NOMO-1 treated with DMSO at 0.1 percent for 48 hours (cell line): ENCODE measurements around the gene BLTP3A.
"Not testable (repeated sequence)": the region's sequence is repeated elsewhere in the genome, so short reads cannot be mapped to it uniquely, and the experiment has no call there.

Source experiments
- DNase-seq: peaks from one replicate; lab custom pipeline; 2025; ENCODE audit not compliant: unreplicated experiment; lab: John Stamatoyannopoulos, UW

BLTP3A gene

GRCh38 chr6:34788111-34788510, 3.8 kb upstream of the BLTP3A start:
- DNase-seq: no peak

DNA sequence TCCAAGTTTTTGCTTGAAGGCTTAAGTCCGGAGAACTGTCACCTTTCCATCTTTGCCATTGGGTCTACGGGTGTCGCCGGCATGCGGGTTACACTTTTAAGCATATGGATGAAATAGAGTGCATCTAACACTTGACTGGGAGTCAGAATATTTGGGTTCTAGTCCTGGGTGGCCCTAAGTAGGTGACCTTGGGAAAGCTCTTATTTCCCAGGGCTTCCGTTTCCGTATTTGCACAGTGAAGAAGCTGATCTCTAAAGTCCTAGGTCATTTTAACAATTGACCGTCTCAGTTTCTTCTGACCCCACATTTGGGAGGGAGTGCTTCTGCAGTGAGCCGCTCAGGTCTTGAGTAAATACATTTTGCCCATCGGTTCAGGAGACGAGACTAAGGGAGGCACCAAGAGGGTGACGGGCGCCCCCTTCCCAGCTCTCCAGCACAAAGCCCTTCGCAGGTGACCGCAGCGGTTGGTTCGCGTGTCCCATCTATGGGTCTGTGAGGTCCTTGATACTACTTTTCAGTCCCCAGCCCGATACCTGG, 651 bp upstream of the BLTP3A start:
- DNase-seq: peak; percentile 46

DNA sequence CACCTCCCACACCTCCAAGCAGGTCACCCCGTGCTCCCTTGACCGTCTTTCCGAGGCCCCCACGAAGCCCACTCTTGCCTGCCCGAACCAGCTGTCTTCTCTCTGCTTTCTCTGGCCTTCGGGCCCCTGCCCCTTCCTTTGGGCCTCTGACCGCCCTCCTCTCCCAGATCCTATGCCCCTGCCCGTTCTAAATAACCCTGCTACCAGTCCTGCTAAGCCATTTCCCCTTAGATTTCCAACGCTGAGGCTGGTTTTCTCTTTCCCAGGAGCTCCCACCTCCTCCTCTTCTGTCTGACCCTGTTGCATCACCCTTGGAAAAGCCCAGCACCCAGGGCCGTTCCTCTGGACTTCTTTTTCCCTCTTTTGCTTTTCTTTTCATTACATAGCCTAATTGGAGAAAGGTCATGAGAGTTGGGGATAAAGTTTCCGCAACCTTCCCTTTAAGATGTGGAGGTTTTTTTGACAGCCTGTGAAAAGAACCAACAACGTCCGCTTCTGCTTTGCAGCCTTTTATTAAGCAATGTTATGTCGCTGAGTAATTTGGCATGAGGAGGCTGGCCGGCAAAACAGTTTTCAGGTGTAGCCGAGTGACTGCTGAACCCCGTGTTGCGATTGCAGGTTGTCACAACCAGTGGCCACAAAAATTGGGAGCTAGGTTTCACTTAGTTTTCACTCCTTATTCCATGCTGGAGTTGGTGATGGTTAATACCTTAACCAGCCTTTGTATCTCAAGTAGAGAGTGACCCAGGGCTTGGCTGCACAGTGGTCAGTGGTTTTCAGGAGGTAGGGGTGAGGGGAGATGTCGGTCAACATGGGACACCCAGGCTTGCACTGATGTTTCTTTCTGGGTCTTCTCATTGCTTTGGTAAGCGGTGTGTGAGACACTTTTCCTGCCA, 970 bp downstream of the BLTP3A start:
- DNase-seq: peak; percentile 86

GRCh38 chr6:34793877-34794276, 2.0 kb downstream of the BLTP3A start:
- no peak for DNase-seq

GRCh38 chr6:34795836-34796425, 4.0 kb downstream of the BLTP3A start:
- DNase-seq: no peak

GRCh38 chr6:34798057-34798456, 6.2 kb downstream of the BLTP3A start:
- DNase-seq: no peak

- no peak for DNase-seq
Observed at GRCh38 chr6:34799547-34799946, 7.7 kb downstream of the BLTP3A start.

GRCh38 chr6:34804543-34804942, 12.7 kb downstream of the BLTP3A start:
- no peak for DNase-seq

DNA sequence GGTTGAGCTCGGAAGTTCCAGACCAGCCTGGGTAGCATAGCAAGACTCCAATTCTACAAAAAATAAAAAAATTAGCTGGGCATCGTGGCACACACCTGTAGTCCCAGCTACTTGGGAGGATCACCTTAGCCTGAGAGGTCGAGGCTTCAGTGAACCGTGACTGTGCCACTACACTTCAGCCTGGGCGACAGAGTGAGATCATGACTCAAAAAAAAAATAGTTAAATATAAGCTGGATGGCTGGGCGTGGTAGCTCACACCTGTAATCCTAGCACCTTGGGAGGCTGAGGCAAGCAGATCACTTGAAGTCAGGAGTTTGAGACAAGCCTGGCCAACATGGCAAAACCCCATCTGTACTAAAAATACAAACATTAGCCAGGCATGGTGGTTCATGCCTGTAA, 13.2 kb downstream of the BLTP3A start:
- not testable (repeated sequence) for DNase-seq

DNA sequence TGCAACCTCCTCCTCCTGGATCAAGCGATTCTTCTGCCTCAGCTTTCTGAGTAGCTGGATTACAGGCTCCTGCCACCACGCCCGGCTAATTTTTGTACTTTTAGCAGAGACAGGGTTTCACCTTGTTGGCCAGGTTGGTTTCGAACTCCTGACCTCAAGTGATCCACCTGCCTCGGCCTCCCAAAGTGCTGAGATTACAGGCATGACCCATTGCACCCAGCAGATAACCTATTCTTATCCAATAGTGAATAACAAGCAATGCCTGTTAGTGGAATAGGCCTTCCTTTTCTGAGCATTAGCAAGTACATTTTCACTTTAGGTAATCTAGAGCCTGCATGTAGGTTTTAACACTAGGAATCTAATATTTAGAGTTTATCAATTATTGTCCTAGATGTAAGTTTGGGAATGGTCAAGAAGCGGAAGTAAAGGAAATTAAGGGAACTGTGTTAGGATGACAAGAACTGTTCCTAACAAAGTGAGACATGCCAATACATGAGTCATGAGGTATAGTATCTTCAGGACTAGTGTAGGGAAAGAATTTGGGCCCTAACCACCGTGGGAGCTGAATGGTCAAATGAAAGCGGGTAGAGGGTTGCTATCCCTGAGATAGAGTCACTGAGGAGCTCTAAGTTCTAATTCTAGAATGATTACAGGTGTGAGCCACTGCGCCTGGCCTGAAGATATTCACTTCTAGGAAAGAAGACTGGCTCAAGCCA, 15.0 kb downstream of the BLTP3A start:
- DNase-seq: no peak

DNA sequence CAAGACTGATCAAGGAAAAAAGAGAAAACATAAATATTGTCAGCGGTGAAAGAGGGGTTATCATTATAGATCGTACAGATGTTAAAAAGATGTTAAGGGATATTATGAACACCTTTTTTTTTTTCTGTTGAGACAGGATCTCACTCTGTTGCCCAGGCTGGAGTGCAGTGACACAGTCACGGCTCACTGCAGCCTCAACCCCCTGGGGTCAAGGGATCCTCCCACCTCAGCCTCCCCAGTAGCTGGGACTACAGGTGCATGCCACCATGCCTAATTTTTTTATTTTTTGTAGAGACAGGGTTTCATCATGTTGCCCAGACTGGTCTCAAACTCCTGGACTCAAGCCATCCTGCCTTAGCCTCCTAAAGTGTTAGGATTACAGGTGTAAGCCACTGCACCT, 16.6 kb downstream of the BLTP3A start:
- not testable (repeated sequence) for DNase-seq

GRCh38 chr6:34809419-34809818, 17.5 kb downstream of the BLTP3A start:
- not testable (repeated sequence) for DNase-seq

DNA sequence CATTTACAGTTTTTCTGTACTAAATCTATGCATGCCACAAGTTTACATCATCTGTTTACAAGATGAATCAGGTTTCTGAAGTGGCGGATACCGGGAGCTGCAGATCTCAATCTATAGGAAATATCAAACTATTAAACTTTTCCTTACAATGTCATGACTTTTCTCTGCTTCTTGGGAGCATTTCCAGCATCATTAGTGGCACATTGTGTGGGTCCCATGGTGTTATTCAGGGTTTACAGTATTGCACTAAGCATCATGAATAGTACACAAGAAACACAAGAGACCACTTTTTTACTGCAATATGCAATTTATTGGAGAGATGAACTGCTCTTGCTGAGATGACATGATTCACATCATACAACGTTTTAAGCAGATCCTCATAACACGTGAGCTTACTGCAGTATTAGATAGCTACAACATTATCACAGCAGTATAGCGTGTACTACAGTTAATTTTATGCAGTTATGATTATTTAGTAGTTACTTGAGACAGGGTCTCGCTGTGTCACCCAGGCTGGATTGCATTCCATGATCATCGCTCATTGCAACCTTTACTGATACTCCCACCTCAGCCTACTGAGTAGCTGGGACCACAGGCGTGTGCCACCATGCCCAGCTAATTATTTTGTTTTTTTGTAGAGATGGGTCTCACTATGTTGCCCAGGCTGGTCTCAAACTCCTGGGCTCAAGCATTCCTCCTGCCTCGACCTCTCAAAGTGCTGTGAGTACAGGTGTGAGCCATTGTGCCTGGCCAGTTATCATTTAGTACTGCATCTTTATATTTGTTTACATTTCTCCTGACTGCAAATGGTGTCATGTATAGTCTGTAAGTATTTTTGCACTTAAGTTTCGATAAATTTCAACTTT, 18.4 kb downstream of the BLTP3A start:
- DNase-seq: no peak

- DNase-seq: no peak
Observed at GRCh38 chr6:34810936-34811632, 19.2 kb downstream of the BLTP3A start.

DNA sequence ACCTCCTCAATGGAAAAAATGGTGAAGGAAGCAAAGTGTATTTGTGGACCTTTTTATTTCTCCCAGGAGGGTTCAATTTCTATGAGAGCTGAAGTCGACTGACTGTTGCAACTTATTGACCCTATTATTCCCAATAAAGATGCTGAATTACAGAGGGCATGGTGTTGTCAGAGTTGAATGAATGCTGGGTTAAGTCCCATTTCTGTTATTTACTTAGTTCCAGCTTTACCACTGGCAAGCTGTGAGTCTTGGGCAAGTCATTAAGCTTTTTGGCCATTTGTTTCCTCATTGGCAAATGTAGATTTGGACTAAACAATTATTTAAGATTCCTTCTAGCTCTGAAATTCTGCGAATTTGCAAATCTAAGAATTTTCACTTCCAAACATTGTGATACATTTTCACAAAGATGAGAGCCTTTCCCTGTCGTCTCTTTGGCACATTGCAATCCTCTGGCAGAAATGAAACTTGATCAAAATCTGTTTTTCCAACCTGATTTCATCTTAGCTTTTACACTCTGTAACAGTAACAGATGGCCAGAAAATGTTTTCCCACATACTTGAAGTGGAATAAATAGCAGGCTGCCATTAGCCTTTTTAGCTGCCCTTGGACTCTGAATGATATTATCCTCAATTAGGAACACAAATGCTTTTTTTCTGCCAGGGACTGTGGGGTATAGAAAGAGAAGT, 21.3 kb downstream of the BLTP3A start:
- no peak for DNase-seq

- DNase-seq: peak; percentile 58
Observed at GRCh38 chr6:34816635-34817301, 24.9 kb downstream of the BLTP3A start.

DNA sequence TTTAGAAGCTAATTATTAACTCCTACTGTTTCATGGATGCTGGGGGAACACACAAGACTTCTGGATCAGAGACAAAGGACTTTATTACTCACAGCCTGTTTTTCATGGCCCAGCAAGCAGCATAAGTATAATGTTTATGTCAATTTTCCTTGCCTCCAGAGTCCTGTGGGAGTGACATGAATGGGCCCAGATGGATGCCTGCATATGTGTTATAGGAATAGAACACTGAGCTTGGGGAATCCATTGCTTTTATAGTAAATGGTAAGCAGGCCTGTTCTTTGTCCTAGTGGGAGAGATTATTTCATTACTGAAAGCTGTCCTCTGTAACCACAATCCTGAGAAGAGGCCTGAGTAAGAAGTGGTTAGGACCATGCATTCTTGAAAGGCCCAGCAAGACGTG, 25.6 kb downstream of the BLTP3A start:
- DNase-seq: no peak

DNA sequence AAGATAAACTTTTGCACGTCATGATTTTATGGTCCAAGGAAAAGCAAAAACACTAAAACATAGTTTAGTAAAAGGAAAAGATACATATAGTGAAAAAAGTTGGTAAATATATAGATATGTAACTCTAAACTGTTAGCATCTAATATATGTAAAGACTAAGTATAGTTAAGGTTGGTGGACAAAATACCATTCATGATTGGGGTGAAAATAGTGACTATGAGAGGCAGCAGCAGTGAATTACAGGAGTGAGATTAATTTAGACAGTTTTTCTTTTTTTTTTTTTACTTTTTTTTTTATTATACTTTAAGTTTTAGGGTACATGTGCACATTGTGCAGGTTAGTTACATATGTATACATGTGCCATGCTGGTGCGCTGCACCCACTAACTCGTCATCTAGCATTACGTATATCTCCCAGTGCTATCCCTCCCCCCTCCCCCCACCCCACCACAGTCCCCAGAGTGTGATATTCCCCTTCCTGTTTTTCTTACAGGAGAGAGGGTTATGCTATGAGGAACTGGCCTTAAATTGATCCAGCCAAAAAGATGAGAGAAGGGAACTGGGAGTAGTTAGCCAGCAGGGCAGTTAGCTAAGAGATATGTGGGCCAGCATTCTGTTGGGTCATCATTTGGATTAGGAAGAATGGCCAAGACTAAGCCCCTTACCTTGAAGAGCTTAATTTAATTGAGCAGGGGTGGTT, 27.1 kb downstream of the BLTP3A start:
- DNase-seq: peak; percentile 49
